ENCODE data around the gene NEURL1. TPM values are rescaled to one million over a fixed set of nuclear protein-coding genes. Genes with fewer than 3 reads are reported as not detected.
A peak's percentile ranks its signal among the peaks of the same experiment; 100 is the strongest.

Gene NEURL1
- total RNA-seq, 4 donors from 2014 or later = 67.6 to 147 (median 110) TPM

DNA sequence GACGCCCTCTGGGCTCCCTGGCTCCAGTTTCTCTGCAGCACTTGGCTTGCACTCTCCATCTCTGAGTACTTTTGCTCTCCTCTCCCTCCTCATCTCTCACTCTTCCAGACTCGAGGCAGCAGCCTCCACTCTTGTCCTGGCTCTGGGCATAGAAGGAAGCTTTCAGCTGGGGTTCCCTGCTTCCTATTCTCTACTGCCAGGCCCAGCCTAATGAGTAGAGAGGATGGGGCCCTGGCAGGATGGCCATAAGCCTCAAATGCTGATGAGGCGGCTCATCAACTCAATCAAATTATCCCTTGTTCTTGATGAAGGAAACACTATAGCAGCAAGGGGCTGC is 55.8 kb downstream of the NEURL1 start:
- H3K4me3 ChIP-seq = no peak overlapping the region
- peak overlapping the region; percentile 76 to 84 (median 82) for H3K27ac ChIP-seq

DNA sequence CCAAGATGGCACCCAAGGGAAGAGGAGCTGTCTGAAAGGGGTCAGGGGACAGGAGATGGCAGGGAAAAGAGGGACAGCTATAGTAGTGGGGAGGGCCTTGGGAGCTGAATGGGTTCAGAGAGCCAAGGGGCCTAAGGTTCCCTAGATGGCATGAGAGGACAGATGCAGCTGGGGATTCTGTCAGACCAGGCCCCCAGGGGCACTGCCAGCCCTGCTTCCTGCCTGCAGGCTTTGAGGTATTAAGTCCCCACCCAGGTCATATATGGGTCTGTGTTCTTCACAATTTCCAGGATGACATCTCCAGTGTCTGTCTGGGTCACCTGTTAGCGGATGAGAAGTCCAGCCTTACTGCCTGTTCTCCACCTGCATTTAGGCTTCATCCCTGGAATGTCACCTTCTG is 56.7 kb downstream of the NEURL1 start:
- Histone ChIP-seq H3K4me1 (peaks cover 36 to 43% of the 10 kb centered on the region in 2 donors), H3K9me3 (no peaks in the 10 kb centered on the region), H3K27me3 (no peaks in the 10 kb centered on the region), H3K27ac (peak overlapping the region; percentile 76 to 84 (median 82)), H3K36me3 (no peaks in the 10 kb centered on the region), H3K4me3 (no peak overlapping the region)
- ATAC-seq = no peak
- TF ChIP-seq, protein P1, sequence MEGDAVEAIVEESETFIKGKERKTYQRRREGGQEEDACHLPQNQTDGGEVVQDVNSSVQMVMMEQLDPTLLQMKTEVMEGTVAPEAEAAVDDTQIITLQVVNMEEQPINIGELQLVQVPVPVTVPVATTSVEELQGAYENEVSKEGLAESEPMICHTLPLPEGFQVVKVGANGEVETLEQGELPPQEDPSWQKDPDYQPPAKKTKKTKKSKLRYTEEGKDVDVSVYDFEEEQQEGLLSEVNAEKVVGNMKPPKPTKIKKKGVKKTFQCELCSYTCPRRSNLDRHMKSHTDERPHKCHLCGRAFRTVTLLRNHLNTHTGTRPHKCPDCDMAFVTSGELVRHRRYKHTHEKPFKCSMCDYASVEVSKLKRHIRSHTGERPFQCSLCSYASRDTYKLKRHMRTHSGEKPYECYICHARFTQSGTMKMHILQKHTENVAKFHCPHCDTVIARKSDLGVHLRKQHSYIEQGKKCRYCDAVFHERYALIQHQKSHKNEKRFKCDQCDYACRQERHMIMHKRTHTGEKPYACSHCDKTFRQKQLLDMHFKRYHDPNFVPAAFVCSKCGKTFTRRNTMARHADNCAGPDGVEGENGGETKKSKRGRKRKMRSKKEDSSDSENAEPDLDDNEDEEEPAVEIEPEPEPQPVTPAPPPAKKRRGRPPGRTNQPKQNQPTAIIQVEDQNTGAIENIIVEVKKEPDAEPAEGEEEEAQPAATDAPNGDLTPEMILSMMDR (IDR thresholded peaks at IDR 0.05 in 4 of 5, conservative IDR thresholded peaks at IDR 0.05 in 1 of 5) = no peak
- no peak for TF ChIP-seq POLR2A (IDR thresholded peaks at IDR 0.05)
- in situ Hi-C loops (cut with MboI; ENCODE audit: low sequenced_read_pairs in 4 of 4) = no loop called here
- peak in 1 of 2 donors; percentile 8 for DNase-seq
- intact Hi-C loops (cut with DNase I; ENCODE audit: low total_unique reads) = no loop called here

More for the DNA sequence above, 55.8 kb downstream of the NEURL1 start:
- Histone ChIP-seq H3K36me3 (no peaks in the 10 kb centered on the region), H3K27me3 (no peaks in the 10 kb centered on the region), H3K4me1 (peaks cover 33 to 50% of the 10 kb centered on the region in 2 donors), H3K9me3 (no peaks in the 10 kb centered on the region)
- ATAC-seq (no peak), DNase-seq (no peak)
- in situ Hi-C loops (cut with MboI; ENCODE audit: low sequenced_read_pairs in 4 of 4) (no loop called here), intact Hi-C loops (cut with DNase I; ENCODE audit: low total_unique reads) (no loop called here)
- TF ChIP-seq, protein P1 (IDR thresholded peaks at IDR 0.05 in 4 of 5, conservative IDR thresholded peaks at IDR 0.05 in 1 of 5) = no peak
- peak in 1 of 2 donors; percentile 40 for TF ChIP-seq POLR2A (IDR thresholded peaks at IDR 0.05)

DNA sequence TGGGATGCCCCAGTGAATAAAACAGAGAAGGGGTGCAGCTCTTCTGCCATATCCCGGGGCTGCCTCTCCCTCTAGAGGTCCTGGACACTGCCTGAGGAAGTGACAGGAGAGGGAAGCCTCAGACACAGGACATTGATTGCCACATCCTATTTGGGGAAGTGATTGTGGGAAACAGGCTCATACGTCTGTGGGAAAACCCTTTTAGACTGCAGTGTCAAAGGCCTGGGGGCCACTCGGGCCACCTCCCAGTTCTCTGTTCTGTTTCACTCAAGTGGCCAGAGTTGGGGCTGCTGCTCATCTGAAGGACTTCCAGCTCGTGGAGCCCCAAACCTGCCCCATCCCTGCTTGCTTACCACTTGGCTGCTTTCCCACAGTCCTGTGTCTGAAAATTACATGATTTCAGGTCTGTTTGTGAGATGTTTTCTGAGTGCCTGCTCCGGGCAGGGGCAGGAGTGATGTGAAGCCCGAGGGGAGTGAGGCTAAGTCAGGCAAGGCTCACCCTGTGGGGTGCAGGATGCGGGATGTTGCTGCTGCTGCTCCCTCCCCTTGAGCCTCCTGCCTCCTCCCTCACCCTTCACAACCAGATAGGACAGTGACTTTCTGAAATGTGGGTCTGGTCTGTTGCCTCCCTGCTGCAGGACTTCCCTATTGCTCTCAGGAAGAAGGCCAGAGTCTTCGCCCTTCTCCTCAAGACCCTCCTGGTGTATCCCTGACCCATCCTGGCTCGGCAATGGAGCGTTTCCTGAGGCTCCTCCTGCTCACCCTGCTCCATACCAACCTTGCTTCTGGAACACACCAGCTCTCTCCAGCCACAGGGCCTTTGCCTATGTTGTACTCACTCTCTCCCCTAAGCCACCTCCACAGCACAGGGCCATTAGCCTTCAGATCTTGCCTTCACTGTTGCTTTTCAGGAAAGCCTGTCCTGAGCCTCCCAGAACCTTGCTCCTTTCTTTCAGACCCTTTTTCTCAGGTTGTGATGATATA is 58.4 kb downstream of the NEURL1 start:
- intact Hi-C loops (cut with DNase I; ENCODE audit: low total_unique reads) = no loop called here
- no peak for ATAC-seq

DNA sequence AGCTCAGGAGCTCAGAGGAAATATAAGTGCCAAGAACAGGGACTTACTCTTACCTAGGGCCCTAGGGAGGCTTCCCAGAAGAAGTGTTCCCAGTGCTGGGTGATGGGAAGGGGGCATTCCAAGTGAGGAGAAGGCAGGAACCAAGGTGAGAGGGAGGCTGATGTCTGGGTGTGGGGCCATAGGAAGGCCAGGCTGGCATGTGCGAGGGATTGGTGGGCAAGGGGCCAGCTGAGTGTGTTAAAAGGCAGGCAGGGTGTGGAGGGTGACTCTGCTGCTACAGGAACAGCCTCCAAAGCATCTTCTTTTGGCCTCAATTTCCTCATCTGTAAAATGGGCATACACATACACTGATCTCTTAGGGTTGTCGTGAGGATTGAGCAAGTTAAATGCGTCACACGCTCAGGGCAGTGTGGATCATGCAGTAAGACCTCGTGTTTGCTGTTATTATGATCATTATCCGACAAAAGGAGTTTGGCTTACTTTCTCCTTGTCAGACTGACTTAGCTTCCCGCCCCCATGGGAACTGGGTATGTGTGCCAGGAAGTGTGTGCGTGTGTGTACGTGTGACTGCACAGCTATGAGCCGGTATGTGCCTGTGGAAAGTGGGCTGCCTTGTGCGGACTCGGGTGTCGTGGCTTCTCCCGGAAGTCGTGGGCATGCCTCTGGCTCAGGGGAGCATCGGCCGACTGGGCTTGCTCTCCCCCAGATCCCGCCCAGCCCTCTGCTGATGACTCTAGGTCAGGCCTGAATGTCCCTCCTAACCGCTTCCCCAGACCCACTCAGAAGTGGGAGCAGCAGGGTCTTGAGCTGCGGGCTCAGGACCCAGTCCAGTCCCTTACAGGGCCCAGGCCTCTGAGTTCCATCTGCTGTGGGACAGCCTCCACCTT is 59.6 kb downstream of the NEURL1 start:
- no peak for ATAC-seq
- intact Hi-C loops (cut with DNase I; ENCODE audit: low total_unique reads) (no loop called here), in situ Hi-C loops (cut with MboI; ENCODE audit: low sequenced_read_pairs in 4 of 4) (no loop called here)
- no peaks in the 10 kb centered on the region for H3K9me3 ChIP-seq
- H3K27ac ChIP-seq = no peak overlapping the region
- no peak overlapping the region for H3K4me3 ChIP-seq
- H3K4me1 ChIP-seq = peaks cover 39 to 43% of the 10 kb centered on the region in 2 donors
- TF ChIP-seq, protein P1 (IDR thresholded peaks at IDR 0.05 in 4 of 5, conservative IDR thresholded peaks at IDR 0.05 in 1 of 5) = no peak
- no peak for TF ChIP-seq POLR2A (IDR thresholded peaks at IDR 0.05)
- H3K36me3 ChIP-seq = no peaks in the 10 kb centered on the region
- DNase-seq = peak in 1 of 2 donors; percentile 9
- no peaks in the 10 kb centered on the region for H3K27me3 ChIP-seq

More for the DNA sequence above, 58.4 kb downstream of the NEURL1 start:
- in situ Hi-C loops (cut with MboI; ENCODE audit: low sequenced_read_pairs in 4 of 4) = no loop called here
- TF ChIP-seq POLR2A (IDR thresholded peaks at IDR 0.05) = no peak
- TF ChIP-seq, protein P1 (IDR thresholded peaks at IDR 0.05 in 4 of 5, conservative IDR thresholded peaks at IDR 0.05 in 1 of 5) = no peak
- no peaks in the 10 kb centered on the region for H3K36me3 ChIP-seq
- DNase-seq = peak in 1 of 2 donors; percentile 15
- H3K4me1 ChIP-seq = peaks cover 37 to 39% of the 10 kb centered on the region in 2 donors
- H3K27ac ChIP-seq = no peak overlapping the region
- no peaks in the 10 kb centered on the region for H3K9me3 ChIP-seq
- H3K27me3 ChIP-seq = no peaks in the 10 kb centered on the region
- H3K4me3 ChIP-seq = no peak overlapping the region
